SK-N-DZ (cell line): ENCODE measurements around the gene LAMC3.

ENCODE experiments used
- DNase-seq: peaks from one replicate; pipeline ENCODE4 v3.0.0-alpha.2; 2015; ENCODE audit warnings: low spot score

Gene LAMC3

GRCh38 chr9:131072871-131073237 is 63.9 kb downstream of the LAMC3 start:
- no peak for DNase-seq

DNA sequence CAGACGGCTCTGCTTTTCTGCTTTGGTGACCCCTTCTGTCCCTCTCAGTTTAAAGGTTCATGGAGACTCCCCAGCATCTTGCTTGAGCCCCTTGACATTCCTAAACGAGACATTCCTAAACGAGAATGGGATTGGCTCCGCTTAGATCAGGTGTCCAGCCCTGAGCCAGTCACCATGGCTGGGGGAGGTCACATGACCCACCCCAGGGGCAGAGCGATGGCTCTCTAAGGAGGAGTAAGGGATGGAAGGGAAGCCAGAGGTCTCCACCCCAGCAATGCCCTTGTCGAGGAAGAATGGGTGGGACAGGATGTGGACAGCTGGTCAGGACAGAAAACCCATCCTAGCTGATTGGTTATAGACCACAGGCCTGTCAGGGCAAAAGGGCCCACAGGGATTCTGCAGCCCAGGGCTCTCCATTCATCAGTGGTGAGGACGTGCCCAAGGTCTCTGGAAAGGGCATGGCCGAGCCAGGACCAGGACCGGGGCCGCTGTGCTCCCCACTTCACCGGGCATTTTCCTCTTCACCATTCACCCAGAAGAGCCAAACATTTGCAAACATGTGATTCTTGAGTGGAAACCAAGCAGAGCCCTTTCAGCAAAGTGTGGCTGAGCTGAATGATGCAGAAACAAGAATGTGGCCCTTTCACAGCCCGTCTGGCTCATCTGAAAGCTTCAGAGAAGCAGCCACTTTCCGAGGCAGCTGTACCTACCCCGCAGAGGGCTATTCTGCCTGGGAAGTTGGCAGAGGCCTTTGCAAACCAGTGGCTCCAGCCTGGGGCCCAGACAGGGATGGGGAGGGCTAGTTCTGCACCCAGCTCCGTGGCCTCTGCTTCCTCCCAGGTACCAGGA is 67.6 kb downstream of the LAMC3 start:
- no peak for DNase-seq

DNA sequence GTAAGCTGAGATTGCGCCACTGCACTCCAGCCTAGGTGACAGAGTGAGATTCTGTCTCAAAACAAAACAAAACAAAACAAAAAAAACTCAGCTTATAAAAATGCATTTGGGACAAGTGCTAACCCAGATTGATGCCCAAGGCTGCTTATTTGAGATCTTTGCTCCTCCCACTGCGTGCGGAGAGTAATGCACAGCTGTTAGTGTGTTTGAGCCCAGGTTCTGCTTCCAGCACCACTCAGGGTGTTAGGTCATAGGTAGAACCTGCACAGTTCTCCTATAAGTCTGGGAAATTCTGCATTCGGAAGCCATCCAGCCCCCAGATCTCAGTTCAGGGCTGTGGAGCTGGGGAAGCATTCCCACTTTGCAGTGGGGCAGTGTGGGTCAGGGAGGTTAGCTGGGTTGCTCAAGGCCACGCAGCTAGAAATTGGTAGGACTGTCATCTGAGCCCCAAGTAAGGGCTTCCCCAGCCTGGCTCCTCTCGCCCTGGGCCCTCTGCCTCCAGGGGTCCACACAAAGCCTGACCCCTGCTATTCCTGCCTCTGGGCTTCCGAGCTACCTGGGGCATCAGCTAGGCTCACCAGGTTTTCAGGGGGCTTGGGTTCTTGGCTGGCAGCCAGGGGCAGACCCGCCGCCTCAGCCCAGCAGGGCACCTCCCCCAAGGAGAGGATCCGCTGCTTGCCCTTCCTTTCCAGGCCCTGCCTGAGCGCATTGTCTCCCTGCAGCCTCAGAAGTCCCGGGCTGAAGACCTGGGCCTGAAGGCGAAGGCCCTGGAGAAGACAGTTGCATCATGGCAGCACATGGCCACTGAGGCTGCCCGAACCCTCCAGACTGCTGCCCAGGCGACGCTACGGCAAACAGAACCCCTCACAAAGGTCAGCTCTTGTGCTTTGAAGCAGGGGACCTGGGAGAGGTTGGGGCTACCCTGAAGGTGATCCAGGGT is 69.7 kb downstream of the LAMC3 start:
- DNase-seq = no peak

GRCh38 chr9:131080589-131080988 is 71.6 kb downstream of the LAMC3 start:
- DNase-seq = no peak

GRCh38 chr9:131081868-131082267 is 72.9 kb downstream of the LAMC3 start:
- no peak for DNase-seq

DNA sequence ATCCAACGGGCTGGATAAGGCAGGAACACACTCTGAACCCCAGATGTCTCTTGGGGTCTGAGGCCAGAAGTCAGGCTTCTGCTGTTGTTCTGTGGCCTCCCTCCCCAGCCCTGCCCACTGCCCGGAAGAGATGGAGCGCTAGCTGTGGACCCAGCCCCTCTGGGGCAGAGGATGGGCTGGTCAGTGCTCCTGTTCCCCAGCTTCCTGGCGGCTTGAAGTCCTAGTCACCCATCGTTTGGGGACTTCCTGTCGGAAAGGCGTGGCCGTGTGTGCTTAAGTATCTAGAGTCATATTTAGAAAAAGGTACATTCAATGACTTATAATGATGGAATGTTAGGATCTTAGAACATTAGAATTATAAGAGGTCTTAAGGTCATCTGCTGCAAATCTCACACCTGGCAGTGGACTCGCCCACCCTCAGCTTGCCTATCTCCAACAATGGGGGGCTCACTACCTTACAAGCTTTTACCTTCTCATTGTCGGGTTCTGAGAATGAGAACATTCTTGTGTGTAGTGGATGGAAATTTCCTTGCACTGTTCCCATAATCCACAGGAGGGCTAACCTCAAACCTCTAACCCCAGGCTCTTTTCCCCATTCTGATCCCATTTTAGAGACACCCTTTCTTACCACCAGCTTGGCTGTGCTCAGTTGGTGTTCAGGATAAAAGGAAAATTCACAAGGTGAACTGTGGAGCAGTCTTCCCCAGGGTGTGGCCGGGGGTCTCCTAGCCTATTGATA is 74.0 kb downstream of the LAMC3 start:
- no peak for DNase-seq

- no peak for DNase-seq
Observed at GRCh38 chr9:131084661-131085369, 75.8 kb downstream of the LAMC3 start.

DNA sequence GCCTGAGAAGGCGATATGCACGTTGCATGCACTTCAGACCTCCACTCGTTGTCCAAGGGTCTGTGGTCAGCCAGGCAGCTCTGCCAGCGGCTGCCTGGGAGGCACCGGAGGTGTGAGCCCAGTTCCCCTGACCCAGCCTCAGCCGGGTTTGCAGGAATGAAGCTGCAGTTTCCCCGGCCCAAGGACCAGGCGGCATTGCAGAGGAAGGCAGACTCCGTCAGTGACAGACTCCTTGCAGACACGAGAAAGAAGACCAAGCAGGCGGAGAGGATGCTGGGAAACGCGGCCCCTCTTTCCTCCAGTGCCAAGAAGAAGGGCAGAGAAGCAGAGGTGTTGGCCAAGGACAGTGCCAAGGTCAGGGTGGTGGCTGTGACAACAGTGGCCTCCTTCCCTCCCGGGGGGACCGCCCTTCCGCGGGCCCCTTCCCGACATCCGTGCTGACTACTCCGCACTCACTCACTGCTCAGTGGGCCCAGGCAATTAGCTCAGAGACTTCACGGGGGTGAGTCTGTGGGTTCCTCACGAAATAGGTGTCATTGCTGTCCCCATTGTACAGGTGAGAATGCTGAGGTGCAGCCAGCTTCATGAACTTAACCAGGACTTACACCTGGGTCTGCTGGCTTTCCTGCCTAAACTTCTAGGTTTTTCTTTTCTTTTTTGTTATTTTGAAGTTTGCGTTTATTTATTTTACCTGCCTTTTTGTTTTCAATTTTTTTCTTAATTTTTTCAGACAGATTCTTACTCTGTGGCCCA is 76.6 kb downstream of the LAMC3 start:
- DNase-seq = no peak

- DNase-seq = no peak
Observed at GRCh38 chr9:131087354-131087893, 78.5 kb downstream of the LAMC3 start.

DNA sequence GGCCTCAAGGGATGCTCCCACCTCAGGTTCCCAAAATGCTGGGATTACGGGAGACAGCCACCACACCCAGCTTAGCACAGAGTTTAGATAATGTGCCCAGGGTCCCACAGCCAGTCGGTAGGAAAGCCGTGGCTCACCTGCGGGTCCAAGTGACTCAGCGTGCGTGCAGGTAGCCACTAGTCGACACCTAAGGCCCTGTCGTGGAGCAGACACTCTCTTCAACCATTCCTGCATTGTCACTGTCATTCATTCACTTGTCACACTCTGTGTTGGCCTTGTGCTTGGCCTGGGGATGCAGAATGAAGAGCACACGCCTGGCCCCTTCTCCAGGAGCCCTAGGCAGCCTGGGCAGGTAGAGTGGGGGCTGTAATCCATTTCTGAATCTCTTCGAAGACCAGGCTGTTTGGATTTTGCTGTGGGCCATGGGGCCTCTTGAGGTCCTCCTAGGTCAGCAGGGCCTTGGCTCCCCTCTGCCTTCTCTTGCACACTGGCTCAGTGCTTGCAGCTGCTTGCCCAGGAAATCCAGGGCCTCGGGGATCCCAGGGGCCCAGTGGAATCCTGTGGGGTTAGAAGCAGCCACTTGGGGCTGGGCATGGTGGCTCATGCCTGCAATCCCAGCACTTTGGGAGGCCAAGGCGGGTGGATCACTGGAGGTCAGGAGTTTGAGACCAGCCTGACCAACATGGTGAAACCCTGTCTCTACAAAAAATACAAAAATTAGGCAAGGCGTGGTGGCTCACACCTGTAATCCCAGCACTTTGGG is 81.2 kb downstream of the LAMC3 start:
- DNase-seq = no peak

DNA sequence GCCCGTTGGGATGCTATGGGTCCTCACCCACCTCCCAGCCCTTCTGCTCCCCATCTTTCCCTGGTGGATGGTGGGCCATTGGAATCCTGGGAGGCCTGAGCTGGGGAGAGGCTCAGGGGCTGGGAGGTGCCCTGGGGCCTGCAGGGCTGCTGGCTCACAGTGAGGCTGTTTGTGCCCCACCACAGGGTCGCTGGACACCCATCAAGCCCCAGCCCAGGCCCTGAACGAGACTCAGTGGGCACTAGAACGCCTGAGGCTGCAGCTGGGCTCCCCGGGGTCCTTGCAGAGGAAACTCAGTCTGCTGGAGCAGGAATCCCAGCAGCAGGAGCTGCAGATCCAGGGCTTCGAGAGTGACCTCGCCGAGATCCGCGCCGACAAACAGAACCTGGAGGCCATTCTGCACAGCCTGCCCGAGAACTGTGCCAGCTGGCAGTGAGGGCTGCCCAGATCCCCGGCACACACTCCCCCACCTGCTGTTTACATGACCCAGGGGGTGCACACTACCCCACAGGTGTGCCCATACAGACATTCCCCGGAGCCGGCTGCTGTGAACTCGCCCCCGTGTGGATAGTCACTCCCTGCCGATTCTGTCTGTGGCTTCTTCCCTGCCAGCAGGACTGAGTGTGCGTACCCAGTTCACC is 82.5 kb downstream of the LAMC3 start:
- DNase-seq = no peak

DNA sequence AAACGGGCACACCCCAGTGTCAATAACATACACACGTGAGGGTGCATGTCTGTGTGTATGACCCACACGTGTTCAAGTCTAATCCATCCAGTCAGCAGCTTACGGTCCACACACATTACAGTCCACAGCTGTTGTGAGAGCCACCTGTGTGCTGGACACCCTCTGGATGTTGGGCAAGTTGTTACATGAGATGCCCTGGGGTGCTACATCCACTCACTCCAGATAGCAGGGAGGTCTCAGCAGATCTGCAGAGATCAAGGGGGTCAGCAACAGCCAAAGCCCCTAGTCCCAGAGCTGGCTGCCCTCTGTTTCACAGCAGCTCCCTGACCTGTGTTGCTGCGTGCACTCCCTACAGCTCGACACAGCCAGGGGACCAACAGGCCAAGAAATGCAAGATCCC is 83.1 kb downstream of the LAMC3 start:
- no peak for DNase-seq

DNA sequence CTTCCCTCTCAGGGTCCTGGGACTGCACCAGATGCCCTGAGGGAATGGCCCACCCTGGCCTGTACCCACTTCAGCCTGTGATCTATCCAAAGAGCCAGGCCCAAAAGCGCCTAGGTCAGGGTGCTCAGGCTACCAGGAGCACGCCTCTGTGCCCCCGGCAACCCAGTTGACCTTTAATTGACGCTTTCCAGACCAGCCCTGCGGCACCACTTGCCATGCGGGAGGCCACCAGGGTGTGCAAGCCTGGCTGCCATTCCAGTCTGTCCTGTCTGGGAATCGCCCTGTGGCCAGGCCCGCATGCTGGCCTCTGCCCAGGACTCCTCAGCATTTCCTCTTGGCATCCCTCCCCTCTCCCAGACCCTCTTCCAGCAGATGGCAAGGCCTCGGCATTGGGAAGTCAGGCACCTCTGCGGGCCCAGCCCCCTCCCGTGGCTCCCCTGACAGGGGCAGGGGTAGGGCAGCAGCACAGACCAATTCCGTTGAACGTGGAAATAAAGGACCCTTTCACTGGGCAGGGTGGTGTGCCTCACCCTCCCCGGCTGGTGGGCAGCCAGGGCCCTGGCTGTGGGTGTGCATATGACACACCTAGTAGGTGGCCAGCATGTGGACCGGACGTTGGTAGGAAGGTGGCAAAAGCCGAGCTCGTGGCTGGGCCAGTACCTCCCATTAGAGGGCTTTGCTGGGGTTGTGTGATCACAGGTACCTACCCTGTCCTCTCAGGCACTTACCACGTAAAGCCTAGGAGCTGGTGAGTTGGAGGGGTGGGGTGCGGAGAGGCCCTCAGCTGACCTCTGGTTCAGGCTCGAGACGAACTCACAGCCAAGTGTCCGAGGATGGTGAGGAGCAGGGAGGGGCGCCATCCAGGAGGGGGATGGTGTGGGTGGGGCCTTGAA is 83.8 kb downstream of the LAMC3 start:
- no peak for DNase-seq

- no peak for DNase-seq
Observed at GRCh38 chr9:131094015-131094414, 85.0 kb downstream of the LAMC3 start.

DNA sequence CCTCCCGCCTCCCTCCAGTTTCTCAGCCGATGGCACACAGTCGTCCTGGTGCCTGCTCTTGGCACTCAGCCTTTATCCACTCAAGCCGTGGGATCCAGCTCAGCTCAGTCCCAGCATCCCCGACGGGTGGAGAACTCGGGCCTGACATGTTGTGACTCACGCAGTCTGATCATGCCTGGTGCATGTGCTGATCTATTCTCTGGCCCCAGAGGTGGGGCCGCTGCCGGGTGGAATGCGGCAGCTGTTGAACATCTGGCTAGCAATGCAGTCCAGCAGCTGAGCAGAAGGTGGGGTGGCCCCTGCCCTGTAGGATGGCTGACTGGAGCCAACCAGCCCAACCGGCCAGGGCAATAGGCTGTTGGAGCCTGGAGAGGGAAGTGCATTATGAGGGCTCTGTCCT is 85.6 kb downstream of the LAMC3 start:
- no peak for DNase-seq

- no peak for DNase-seq
Observed at GRCh38 chr9:131095666-131096268, 86.8 kb downstream of the LAMC3 start.
